Stimulated activated CD8-positive, alpha-beta memory T cell treated with anti-CD3 and anti-CD28 coated beads, Interleukin-4, amount 100 ng/mL, for 48 hours (primary cell): ENCODE results near the gene PBX3.

ENCODE experiments used
- DNase-seq: peaks from one replicate; pipeline ENCODE4 v3.0.0-alpha.2; 2020

The PBX3 gene

DNA sequence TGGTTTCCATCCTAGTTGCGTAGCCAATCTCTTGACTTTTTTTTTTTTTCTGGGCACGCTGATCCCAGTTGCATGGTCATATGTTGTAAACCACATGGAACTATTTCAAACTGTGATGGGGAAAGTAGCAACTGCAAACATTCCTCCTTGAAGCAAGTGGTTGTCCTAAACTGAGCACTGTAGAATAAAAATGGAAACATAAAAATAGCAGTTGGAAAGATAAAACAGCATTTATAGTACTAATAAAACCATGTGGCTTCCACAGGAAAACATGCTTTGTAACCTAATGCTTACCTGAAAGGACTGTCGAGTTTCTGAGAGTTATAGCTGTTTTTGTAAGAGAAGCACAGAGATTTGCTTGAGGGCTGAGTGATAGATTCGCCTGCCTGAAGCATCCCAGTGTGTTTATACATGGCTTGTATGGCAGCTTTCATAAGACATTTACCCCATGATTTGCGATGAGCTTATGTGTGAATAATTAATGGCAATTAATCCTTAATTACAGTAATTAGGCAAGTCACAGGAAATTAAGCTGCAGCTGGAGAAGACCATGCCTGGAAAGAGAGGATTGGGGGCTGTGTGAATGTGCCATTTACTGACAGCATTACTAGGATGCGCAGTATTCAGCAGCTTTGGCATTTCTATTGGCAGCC lies 136.5 kb downstream of the PBX3 start:
- no peak for DNase-seq

DNA sequence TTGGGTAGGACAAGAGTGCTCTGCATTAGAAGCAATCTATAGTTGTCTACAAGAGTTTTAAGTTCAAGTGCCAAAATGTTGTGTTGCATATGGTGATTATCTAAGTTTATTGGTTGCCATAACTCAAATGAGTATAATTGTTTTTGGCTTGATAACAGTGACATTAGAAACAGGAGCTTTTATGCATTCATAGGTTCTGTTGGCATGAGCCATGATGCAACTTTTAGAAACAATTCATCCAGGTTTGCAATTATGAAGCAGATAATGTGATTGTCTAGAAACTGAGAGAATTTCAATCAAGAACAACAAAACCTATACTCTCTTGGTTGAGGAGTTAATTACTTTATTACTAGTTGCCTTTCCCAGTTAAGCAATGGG lies 137.0 kb downstream of the PBX3 start:
- DNase-seq: no peak

DNA sequence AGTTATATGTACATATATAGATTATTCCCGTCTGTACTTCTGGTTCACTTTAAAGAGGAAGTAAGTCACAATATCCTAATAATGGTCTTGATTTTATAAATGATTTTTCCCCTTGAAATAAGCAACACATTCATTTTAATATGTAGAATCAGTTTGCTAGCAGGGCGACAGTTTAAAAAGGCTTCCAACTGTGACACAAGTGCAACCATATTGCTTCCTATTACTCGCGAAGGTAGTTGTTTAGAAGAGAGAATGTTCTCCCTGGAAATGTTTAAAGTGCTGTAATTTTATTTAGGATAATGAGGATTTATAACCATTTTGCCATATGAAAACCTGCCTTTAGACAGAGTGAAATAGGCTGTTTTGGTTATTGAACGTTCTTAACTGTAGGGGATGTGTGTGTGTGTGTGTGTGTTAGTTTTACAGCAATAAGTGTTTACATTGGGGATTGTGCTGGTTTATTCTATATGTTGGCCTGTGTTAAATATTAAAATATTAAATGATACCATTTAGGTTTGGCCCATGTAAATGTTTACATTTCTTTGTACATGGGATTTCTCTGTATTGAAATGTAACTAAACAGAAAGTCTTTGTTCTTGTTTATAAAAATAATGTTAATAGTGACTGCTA lies 138.3 kb downstream of the PBX3 start:
- DNase-seq: no peak

DNA sequence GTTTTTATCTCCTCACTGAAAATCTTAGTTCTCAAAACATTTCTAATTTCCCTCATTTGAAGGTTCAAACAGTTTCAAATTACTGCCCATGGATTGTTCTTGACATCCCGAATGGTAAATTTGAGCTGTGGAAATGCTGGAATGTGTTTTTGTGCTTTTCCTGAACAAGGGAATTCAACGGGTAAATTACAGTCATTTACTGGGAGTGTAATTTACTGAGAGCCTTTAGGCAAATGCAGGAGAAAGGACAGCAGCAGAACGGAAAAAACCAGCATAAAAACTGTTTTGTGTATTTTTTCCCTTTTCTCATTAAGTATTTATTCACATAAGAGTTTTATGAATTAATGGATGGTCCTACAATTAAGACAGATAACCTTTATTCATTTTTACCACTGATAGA lies 139.2 kb downstream of the PBX3 start:
- no peak for DNase-seq

DNA sequence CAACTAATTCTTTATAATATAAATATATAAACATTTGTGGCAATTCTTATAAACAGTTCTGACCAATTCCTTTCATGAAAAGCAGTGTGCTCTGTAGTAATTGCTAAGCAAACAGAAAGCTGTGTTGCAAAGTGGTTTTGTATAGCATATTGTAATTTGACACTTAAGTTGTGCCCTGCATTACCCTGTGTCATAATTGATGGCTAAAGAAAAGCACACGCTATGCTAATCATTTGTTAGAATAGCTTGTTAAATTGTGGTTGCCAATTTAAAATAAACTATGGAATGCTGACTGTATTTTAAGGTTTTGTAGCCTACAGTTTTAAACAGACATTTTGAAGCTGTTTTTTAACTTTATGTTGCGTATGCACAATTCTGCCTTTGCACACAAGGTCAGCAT lies 140.0 kb downstream of the PBX3 start:
- DNase-seq: no peak

DNA sequence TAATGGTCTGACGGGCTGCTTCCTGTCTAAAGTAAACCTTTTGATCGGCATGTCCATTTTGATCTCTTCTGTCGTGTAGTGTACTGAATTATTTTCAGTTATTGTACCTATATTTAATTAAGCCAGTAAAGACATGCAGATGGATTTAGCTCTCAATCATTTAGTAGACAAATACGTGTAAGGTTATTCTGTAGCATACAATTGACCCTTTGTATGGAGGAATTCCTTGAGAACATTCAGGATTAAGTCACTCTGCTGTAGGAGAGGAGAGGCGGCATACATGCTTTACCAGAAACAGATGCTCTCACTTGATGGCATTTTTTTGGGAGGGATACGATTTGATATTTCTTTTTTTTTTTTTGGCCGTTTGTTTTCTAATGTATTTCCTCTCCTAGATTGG lies 141.0 kb downstream of the PBX3 start:
- DNase-seq: no peak

DNA sequence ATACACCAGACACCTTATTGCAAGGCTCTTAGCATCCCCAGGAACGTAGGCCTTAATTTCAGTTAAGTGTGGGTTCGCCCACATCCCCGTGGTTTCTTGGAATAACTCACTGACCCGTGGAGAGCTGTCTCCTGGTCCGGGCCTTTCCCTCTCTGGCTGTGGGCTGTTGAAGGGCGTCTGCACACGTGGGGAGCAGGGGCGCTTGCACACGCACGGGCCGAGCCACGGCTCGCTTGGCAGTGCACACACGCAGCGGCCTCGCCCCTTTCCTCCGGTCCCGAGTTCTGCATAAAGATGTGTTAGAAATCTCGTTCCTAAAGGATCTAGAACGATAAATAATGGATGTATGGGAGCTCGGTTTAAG lies 141.9 kb downstream of the PBX3 start:
- DNase-seq: peak; percentile 26

DNA sequence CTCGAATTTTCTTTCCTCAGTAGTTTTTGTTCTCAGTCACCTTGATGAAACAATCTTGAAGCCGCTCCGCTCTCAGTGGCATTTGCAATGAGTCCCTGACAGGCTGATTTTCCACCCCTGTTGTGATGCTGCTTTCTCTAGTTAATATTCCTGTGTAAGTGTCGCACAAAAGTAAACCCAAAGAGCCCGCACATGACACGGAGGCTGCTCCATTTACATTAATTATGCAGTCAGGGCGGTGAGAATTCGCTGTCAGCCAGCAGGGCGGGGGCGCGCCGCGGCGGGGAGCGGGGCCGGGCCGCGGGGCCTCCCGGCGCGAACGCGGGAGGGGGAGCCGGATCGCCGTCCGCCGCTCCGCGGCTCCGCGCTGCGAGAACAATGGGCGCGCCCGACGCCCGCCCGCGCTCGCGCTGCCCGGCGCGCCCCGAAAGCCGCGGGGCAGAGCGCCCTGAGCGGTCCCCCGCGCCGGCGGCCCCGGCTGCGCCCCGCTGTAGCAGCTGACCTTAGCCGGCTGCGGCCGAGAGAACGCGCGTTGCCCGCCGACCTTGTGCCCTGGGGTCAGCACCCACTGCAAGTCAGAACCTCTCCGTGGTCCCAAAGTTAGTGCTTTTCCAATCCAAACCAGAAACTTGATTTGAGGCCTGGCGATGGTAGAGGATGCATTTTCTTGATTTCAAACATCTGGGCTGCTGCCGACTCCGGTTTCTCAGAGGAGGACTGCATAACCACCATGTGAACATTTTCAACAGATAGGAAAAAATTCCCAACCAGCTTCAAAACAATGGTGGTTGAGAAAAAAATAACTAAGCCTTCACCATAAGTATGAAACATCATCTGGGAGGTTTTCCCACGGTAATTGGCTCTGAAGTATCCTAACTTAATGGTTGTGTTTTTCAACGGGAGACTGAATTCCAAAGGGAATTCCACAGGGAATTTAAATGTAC lies 142.6 kb downstream of the PBX3 start:
- peak; percentile 43 for DNase-seq

DNA sequence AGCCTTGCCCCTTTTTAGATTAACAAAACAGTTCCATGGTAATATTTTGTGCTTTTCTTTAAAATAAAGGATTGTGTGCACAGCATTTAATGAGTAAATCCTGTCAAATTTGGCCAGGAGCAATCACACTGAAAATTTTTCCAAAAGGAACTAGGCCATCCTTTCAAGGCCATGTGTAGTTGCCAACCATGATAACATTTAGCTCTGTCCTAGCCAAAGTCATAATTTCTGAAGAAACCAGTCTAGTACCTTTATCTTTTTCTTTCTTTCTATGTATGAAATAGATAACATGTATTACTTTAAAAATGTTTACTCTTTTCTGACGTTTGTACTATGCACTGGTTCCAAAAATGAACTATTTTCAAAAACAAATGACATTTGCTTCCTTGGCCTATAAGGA lies 143.7 kb downstream of the PBX3 start:
- DNase-seq: no peak

DNA sequence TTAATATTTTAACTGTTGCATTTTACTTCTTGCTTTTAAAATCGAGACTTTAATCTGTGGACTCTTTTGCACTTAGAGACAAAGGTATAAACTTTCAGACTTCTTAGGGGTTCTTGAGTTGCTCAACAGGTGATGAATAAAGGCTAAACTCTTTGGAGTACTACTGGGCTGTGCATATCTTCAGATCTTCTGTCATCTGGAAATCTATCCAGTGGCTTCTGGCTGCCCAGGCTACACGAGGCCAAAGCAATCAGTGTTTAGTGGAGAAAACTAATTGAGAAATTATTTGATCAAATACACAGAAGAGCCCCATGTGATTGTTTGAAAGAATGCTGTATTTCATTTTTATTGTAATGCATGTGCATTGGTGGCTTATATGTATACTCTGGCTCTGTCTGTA lies 146.1 kb downstream of the PBX3 start:
- DNase-seq: no peak

DNA sequence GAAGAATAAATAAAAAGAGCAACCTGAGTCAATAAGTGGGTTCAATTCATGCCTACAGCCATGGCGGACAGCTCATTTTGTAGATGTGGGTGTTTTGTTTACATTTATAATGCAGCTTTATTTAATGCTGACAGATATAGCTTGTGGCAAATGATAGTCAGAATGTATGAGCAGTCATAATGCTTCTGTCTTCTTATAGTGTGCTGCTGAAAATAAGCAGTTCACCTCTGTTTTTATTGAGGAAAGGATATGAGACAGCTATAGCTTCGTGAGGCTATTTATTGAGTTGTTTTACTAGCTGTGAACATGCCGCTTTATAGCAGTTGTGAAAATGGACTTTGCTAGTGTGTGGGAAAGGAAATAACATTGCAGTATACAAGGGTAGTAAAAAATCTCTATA lies 147.4 kb downstream of the PBX3 start:
- no peak for DNase-seq

DNA sequence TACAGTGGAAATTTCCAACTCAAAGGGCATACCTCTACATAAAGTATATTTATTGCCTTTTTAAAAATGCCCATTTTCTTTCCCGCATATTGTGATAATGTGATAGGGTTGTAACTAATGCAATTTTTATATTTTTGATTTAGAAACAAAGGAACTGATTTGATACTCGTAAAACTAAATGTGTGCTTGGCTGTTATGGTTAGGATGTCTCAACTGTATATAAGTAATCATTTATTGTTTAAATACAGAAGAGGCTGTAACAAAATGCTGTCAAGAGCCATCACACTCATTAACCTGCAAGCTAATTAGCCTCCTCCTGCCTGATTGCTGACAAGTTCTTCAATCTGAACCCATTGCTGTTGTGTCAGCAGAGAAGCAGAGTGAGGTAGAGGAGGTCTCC lies 149.2 kb downstream of the PBX3 start:
- DNase-seq: no peak

DNA sequence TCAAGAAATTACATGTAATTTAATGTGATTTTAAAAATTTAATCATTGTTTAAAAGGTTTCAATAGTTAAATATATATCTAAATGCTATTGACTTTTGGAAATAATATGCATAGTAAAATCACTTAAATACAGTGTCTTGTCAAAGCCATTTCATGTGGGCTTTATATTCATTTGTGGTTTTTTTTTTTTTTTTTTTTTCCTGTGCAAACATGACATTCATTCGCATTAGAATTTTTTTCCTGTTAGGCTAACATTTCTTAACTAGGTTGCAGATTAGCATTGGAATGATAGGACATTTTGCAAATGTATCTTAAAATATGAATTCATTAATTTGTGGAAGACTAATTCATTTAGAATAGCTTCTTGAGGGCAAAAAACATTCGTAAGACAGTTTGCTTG lies 149.8 kb downstream of the PBX3 start:
- no peak for DNase-seq

DNA sequence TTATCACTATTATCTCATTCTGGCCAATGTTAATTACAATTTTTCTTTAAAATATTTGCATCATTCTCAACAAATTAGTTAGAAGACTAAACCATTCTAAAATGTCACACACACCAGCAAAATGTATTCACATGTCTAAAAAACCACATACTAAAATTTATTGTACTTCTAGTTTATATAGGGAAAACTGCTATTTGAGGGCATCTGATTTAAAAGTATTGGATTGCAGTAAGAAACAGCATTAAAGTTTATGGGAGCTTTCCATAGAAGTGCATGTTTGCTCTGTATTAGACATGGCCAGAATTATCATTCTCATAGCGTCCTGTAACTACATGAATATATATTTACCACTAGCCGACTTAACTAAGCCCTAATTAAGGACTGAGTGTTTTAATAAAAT lies 150.3 kb downstream of the PBX3 start:
- no peak for DNase-seq

DNA sequence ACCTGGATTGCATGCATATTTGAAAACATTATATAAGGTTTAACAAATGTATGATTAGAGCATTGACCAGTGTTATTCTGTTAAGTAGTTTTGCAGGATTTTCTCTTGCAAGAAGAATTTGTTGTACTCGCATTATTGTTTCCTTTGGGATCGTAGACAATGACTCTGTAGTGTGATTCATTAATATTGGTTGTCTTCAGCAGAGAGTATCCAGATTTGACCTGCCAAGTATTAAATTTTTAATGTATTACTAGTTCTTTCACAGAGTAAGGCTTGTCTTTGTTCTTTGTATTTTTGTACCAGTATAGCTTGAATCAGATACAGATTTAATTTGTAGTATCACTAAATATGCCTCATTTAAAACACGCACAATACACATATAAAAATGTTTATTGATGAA lies 155.0 kb downstream of the PBX3 start:
- DNase-seq: no peak

DNA sequence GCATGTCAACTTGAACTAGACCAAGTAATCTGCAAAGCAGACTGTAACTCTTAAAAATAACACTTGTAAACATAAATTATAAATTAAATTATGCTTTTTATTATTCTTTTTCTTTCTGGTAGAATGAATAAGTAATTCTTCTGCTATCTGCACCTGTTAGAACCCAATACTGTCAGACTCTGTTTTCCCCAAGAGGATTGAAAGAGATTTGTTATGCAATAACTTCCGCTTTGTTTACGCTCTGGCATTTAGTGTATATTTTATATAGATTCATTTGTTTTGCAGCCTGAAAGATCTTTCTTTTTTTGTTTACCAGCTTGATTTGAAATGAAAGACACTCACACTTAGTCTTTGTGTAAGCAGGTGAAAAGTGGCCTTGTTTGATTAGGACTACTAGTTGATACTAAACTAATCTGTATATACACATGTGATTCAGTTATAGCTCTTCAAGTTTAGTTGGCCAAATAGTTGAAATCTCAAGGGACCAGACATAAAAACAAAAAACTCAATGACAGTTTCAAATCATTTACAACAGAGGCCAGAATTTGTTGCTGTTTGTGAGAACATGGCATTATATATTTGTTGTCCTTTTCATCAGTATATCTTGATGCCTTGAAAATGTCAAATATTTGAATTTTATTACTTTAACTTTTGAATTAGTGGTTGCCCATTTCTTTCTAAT lies 155.8 kb downstream of the PBX3 start:
- DNase-seq: no peak

DNA sequence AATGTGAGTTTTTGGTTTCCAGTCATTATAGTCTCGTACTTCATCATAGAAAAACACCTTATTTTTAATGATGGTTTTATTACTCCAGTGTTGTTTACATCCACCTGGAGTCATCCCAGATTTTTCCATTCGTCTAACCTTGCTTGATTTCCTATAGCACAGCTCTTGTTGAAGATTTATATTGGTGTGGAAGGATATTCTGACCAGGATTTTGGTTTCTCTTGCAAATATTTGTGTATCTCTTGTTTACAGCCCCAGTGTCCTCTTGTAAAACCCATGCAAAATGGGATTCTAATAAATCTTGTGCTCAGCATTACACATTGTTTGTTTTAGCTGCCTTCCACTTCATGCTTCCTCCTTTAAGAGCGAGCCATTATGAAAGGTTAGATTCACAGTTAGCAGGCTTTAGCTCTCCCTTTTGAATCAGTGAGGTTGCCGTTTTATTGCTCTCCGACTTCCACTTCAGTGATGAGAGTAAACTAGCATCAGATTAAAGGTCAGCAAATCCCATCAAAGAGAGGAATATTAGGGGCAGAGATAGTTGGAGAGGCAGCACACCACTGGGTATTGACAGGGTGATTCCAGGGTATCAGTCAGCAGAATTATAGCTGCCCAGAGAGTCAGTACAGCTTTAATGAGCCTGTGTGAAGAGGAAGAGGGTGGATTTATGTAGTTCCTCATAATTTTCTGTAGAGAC lies 157.1 kb downstream of the PBX3 start:
- DNase-seq: no peak

DNA sequence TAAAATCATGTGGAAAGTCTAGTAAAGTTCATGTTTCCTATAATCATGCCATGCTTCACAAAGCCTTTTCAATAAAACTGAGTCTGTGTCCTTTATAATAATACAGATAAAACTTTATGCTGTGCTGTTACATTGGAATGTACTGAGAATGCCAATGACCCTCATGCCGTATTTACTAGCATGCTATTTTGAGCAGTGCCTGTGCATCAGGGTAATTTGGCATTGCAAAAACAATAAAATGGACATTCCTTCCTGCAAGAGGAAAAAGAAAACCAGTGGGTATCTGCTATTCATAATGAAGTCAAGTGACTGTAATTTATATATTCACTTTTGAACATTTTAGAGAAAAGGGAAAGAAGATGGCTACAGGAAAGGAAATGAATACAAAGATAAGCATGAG lies 159.0 kb downstream of the PBX3 start:
- no peak for DNase-seq

DNA sequence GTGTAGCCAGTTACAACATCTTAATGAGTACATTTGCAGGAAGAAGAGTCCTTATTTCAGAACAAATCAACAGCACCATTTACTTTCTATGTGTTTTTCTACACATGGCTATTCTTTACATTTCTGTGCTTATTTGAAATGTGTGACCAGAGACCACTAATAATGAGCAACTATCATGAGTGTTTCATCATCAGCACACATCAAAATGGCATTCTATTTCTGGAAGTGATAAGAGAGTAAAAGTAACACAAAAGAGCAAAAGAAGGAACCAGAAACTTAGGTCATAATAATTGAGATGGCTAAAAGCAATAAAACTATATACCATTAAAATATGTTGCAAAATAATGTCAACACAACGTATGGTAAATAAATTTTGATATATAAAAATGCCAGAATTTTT lies 159.7 kb downstream of the PBX3 start:
- no peak for DNase-seq

DNA sequence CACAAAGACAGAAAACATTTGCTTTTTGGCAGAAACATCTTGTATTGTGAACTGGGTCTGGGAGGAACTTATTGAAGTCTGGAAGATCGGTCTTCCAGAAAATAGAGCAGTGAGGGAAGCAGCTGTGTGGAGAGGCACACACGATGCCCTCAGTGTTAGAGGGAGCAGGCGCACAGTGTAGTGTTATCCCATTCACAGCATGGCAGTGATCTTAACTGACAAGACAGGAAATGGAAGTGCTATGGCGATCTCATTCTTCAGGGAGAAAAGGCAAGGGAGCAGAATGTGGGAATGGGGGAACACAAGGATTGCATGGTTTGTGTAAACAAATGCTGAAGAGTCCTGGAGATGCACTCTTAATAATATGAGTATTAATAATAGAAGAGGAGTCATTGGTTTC lies 161.0 kb downstream of the PBX3 start:
- DNase-seq: no peak

DNA sequence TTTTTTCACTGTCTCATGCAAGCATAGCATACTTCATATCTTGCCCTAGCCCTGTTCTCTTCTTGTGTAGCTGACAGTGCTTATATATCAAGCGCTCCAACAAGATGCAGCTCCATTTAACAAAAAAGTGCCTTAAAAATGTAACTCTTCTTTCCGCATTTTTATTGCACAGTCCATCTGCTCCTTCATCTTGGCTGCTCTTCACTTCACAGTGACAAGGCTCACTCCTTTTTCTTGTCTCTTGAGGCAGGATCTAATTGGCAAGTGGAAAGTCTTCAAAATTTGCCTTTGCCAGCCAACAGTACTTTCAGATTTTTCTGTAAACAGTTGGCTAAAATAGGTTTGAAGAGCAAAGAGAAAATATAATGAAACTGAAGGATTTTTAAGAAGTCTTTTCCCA lies 161.8 kb downstream of the PBX3 start:
- no peak for DNase-seq

DNA sequence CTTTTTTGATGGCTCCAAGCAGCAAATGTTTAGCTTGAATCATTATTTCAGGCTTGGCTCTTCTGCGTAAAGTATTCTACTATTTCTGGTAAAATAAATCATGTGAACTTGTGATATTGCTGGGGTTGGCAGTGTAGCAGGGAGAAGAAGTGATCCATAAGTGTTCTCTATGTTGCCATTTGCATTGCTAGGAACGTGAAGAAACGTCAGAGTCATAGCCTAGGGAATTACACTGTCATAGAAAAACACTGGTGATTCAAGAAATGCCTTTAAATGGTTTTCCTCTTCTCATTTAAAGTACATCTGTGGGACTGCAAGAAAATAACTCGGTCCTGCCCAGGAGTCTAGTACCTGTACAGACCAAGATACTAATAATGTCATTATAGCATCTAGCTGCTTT lies 162.3 kb downstream of the PBX3 start:
- no peak for DNase-seq

DNA sequence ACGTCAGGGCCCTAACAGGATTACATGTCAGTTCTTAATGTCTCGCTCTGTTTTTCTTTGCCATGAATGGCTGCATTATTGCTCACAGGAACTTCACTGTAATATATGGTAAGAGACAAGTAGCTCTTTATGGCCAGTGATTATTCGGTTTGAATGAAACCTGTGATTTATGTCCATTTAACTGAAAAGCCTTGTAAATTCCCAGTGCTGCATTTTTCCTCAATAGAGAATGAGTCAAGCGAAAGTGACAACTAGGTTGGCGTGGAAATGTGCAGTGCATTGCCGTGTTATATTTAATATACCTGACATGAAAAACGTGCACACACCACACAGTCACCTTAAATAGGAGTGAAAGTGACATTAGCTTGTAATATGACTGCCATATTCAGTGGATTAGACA lies 163.1 kb downstream of the PBX3 start:
- no peak for DNase-seq
